OCI-LY7 (cell line): Measurements from ENCODE around the gene PQBP1. TPM values are rescaled to one million over a fixed set of nuclear protein-coding genes. Genes with fewer than 3 reads are reported as not detected.

Source experiments
- BruUV-seq: library from RNA; stranded (reverse); fragments of 400-500 nt; replicated peaks from 2 replicates; lab custom pipeline; 2021; lab: Mats Ljungman, UMichigan
- CTCF ChIA-PET: fragments of 300-600 bp; sonication (Branson Sonifier 250); formaldehyde crosslinking; loops from one replicate; lab custom pipeline; 2022; ENCODE audit warnings: antibody characterized with exemption; ENCODE audit not compliant: unreplicated experiment; lab: Charles Lee
- POLR2A ChIA-PET: fragments of 300-600 bp; sonication (Branson Sonifier 250); formaldehyde crosslinking; loops from one replicate; lab custom pipeline; 2022; ENCODE audit warnings: antibody characterized with exemption; lab: Charles Lee
- DNase-seq: peaks from one replicate; pipeline ENCODE4 v3.0.0-alpha.2; 2015; ENCODE audit warnings: low spot score
- H2AFZ ChIP-seq: fragments of 200-600 bp; sonication (generic), shearing (Covaris generic); 2 replicates; pipeline ENCODE4 v1.6.1; 2014; ENCODE audit warnings: mild to moderate bottlenecking, antibody characterized with exemption, low read length, moderate library complexity
- H3K27ac ChIP-seq: fragments of 200-600 bp; sonication (generic); 2 replicates; pipeline ENCODE4 v1.5.1; 2014; ENCODE audit warnings: mixed run types, low read depth, mild to moderate bottlenecking, moderate library complexity, low read length, inconsistent platforms; ENCODE audit not compliant: poor library complexity, severe bottlenecking
- H3K36me3 ChIP-seq: fragments of 200-600 bp; sonication (generic); 2 replicates; pipeline ENCODE4 v1.6.1; 2014; ENCODE audit warnings: mild to moderate bottlenecking, antibody characterized with exemption, low read length, moderate library complexity, mixed read lengths; ENCODE audit not compliant: insufficient read depth
- H3K4me1 ChIP-seq: fragments of 200-600 bp; sonication (generic); 2 replicates; pipeline ENCODE4 v1.5.1; 2014; ENCODE audit warnings: mild to moderate bottlenecking, low read length; ENCODE audit not compliant: insufficient read depth, poor library complexity, severe bottlenecking
- H3K4me2 ChIP-seq: fragments of 200-600 bp; sonication (generic); 2 replicates; pipeline ENCODE4 v1.6.1; 2014; ENCODE audit warnings: mild to moderate bottlenecking, low read length
- H3K4me3 ChIP-seq: fragments of 200-600 bp; sonication (generic); 2 replicates; pipeline ENCODE4 v1.5.1; 2014; ENCODE audit warnings: mild to moderate bottlenecking, low read depth, low read length; ENCODE audit not compliant: poor library complexity, severe bottlenecking
- H3K79me2 ChIP-seq: fragments of 200-600 bp; sonication (generic); 2 replicates; pipeline ENCODE4 v1.6.1; 2016; ENCODE audit warnings: low read depth, mild to moderate bottlenecking, low read length, moderate library complexity, mixed read lengths; ENCODE audit not compliant: insufficient read depth
- H3K9me2 ChIP-seq: fragments of 200-600 bp; sonication (generic); 2 replicates; pipeline ENCODE4 v1.6.1; 2016; ENCODE audit warnings: mild to moderate bottlenecking, low read length, mixed read lengths; ENCODE audit not compliant: insufficient read depth
- H3K9me3 ChIP-seq: fragments of 200-600 bp; sonication (generic); 2 replicates; pipeline ENCODE4 v1.6.1; 2014; ENCODE audit warnings: mild to moderate bottlenecking, mixed run types, low read length, mixed read lengths
- H4K20me1 ChIP-seq: fragments of 200-600 bp; sonication (generic); 2 replicates; pipeline ENCODE4 v1.6.1; 2014; ENCODE audit warnings: mild to moderate bottlenecking, antibody characterized with exemption, low read length, moderate library complexity, mixed read lengths; ENCODE audit not compliant: insufficient read depth
- EZH2phosphoT487 ChIP-seq: fragments of 200-600 bp; sonication (generic); IDR thresholded peaks from 2 replicates; pipeline ENCODE4 v1.6.1; 2018; ENCODE audit warnings: low read depth, borderline replicate concordance, mild to moderate bottlenecking, mixed run types, antibody characterized with exemption, low read length, moderate library complexity, mixed read lengths
- intact Hi-C: fragments of 100-400 bp; cut with micrococcal nuclease; formaldehyde crosslinking; loops from one replicate; pipeline ENCODE4 v1.10.0; 2022; ENCODE audit not compliant: unreplicated experiment
- total RNA-seq, 2 experiments: library from RNA; depleted of rRNA in 1 of 2; stranded (reverse); fragments of >200 nt in 1 of 2; shearing (Covaris generic) in 1 of 2; gene quantifications; 2 replicates each; pipeline ENCODE4 v1.2.3, GENCODE V29; 2014 to 2022
- TF ChIP-seq, protein P1 (sequence below): fragments of 200-600 bp; sonication (generic); conservative IDR thresholded peaks from 2 replicates; pipeline ENCODE4 v1.5.1; 2014; ENCODE audit warnings: mild to moderate bottlenecking, antibody characterized with exemption, low read length, moderate library complexity, mixed read lengths

PQBP1 gene
- total RNA-seq, 2 experiments from 2014 or later = 72.7 to 93.0 TPM

DNA sequence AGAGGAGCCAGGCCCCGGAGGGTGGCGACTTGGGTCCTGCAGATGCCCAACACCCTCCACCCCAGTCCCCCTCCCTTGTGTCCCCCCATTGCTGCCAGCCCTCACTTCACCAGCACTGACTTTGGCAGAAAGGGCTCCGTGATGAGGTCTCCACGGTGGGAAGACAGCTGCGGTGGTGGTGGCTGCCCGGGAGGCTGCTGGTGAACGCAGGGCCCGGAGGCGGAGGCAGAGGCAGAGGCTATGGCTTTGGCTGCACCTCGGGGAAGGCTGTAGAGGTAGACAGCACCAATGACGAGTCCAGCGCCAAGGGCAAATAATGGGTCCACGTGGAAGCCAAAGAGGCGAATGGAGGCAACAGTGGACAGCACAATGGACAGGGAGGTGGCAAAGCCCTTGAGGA lies 6.9 kb downstream of the PQBP1 start:
- peaks cover 9% of the 10 kb centered on the region for H3K4me1 ChIP-seq
- POLR2A ChIA-PET = no interaction called here
- peaks cover 7% of the 10 kb centered on the region for H3K79me2 ChIP-seq
- no peak for DNase-seq
- TF ChIP-seq EZH2phosphoT487 = no peak
- TF ChIP-seq, protein P1, sequence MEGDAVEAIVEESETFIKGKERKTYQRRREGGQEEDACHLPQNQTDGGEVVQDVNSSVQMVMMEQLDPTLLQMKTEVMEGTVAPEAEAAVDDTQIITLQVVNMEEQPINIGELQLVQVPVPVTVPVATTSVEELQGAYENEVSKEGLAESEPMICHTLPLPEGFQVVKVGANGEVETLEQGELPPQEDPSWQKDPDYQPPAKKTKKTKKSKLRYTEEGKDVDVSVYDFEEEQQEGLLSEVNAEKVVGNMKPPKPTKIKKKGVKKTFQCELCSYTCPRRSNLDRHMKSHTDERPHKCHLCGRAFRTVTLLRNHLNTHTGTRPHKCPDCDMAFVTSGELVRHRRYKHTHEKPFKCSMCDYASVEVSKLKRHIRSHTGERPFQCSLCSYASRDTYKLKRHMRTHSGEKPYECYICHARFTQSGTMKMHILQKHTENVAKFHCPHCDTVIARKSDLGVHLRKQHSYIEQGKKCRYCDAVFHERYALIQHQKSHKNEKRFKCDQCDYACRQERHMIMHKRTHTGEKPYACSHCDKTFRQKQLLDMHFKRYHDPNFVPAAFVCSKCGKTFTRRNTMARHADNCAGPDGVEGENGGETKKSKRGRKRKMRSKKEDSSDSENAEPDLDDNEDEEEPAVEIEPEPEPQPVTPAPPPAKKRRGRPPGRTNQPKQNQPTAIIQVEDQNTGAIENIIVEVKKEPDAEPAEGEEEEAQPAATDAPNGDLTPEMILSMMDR = no peak
- BruUV-seq = no TSS peak
- no peaks in the 10 kb centered on the region for H4K20me1 ChIP-seq
- no peaks in the 10 kb centered on the region for H3K9me3 ChIP-seq
- intact Hi-C loops = no loop called here
- CTCF ChIA-PET = no interaction called here
- no peak overlapping the region for H3K27ac ChIP-seq
- H3K4me3 ChIP-seq = no peak overlapping the region
- peaks cover 48% of the 10 kb centered on the region for H3K36me3 ChIP-seq
- no peak overlapping the region for H3K4me2 ChIP-seq
- H2AFZ ChIP-seq = no peak overlapping the region
- H3K9me2 ChIP-seq = no peaks in the 10 kb centered on the region

DNA sequence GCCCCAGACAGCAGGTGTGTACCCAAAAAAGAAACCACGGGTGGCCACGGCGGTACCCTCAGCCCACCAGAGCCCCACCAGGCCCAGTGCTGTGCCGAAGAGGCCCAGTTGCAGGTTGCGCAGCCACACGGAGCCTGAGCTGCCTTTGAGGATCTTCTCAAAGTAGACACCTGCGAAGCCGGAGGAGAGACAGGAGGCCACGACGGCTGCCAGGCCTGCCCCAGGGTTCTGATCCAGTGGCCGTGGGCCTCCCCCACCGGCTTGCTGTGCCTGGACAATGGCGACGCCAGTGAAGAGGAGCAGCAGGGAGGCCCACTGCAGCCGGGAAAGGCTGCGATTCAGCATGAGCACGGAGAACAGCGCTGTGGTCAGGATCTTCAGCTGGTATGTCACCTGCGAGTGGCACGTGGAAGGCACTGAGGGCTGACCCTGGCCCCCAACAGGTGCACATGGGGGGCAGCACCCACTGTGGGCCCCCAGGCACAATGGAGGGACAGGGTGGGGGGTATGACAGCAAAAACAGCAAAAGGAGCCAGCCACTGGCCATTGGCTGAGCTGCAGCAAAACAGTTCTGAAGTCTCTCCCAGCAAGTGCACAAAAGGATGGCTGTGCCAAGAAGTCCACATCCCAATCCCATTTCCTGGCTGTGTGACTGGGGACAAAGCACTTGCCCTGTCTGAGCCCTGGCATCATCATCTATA lies 7.5 kb downstream of the PQBP1 start:
- DNase-seq = no peak
- Histone ChIP-seq H3K36me3 (peaks cover 49% of the 10 kb centered on the region), H3K27ac (no peak overlapping the region), H4K20me1 (no peaks in the 10 kb centered on the region), H3K79me2 (peaks cover 6% of the 10 kb centered on the region; the same call in 1 of the 2 replicates), H3K4me1 (peaks cover 7% of the 10 kb centered on the region), H3K4me3 (no peak overlapping the region), H3K9me2 (no peaks in the 10 kb centered on the region), H3K9me3 (no peaks in the 10 kb centered on the region), H3K4me2 (no peak overlapping the region), H2AFZ (no peak overlapping the region)
- intact Hi-C loops = no loop called here
- CTCF ChIA-PET = no interaction called here
- POLR2A ChIA-PET = no interaction called here
- no peak for TF ChIP-seq EZH2phosphoT487
- TF ChIP-seq, protein P1 = no peak
- BruUV-seq = no TSS peak

DNA sequence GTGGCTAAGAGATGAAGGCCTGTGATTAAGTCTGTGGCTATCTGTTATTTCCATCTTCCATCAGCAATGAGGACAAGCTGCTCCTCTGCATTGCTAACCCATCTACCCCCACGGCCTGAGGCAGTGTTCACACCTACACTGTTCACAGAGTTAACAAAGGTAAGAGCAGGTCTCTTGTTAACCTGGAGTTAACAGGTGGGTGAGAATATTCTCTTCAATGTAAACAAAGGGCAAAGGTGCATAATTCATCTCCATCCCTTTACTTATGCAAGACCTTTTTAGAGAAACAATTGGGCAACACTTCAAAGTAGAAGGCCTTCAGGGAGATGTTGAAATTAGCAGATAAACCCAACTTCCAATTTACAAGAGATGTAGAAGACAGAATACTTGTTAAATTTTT lies 10.9 kb downstream of the PQBP1 start:
- no peak for DNase-seq
- Histone ChIP-seq H3K9me2 (no peaks in the 10 kb centered on the region), H3K4me3 (no peak overlapping the region), H4K20me1 (no peaks in the 10 kb centered on the region), H3K9me3 (no peaks in the 10 kb centered on the region), H2AFZ (no peak overlapping the region), H3K36me3 (peaks cover 32% of the 10 kb centered on the region), H3K4me2 (no peak overlapping the region), H3K27ac (no peak overlapping the region), H3K79me2 (peaks cover 13% of the 10 kb centered on the region; the same call in 1 of the 2 replicates), H3K4me1 (peaks cover 15% of the 10 kb centered on the region)
- TF ChIP-seq, protein P1 = no peak
- no peak for TF ChIP-seq EZH2phosphoT487
- BruUV-seq = no TSS peak
- POLR2A ChIA-PET = no interaction called here
- intact Hi-C loops = no loop called here
- CTCF ChIA-PET = no interaction called here
